ENCODE measurements around the gene PTPRM. TPM values are rescaled to one million over a fixed set of nuclear protein-coding genes. Genes with fewer than 3 reads are reported as not detected.

The PTPRM gene
- total and polyA plus RNA-seq, 2 of the 4 experiments (the other 2 are of a cell fraction), result 28.3 to 51.2 TPM

DNA sequence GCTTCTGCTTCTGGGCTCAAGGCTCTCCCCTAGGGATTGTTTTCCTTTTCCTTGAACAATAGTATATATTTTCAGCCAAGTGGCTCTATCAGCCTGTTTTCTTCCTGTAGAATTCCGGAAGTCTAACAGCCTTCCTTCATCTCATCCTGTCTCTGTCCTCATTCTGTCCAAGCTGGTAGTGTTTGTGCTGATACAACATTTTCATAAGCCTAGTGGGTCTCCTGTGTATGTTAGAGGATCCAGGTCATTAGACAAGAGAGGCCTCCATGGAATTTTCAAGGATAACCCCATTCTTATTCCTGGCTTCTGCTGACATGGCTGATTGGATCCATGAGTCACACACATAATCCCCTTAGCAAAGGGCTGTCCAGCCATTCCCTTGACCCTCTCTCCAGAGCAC, 467.6 kb downstream of the PTPRM start:
- no peak overlapping the region for H3K9ac ChIP-seq (ENCODE audit: low read depth, low read length)
- ATAC-seq (ENCODE audit: low read depth) (no peak), DNase-seq (no peak)
- no peak overlapping the region for H3K18ac ChIP-seq (ENCODE audit: low read depth, low read length)
- 0 out of 2 replicates have a peak, but pooled peaks cover 1% of the 10 kb centered on the region for H3K9me3 ChIP-seq (ENCODE audit: control insufficient read depth, insufficient read depth, low read length)
- no peak overlapping the region for H3K27ac ChIP-seq (ENCODE audit: insufficient read depth, low read length)
- WGBS, 2 experiments (ENCODE audit: extremely low coverage in 2 of 2, insufficient read length in 1 of 2), result no CpG with 5 or more reads among the region's 1 CpG
- in situ Hi-C loops (cut with MboI; ENCODE audit: low sequenced_read_pairs) (no loop called here), dilution Hi-C loops (cut with HindIII; ENCODE audit: low sequenced_read_pairs, unreplicated experiment) (no loop called here), intact Hi-C loops (cut with micrococcal nuclease) (no loop called here)
- H2AK9ac ChIP-seq (replicated peaks; ENCODE audit: low read depth, low read length, poor library complexity), result no peak overlapping the region
- H2AK5ac ChIP-seq (ENCODE audit: low read depth, low read length), result no peak overlapping the region
- no peak overlapping the region for H3K4me2 ChIP-seq (ENCODE audit: low read depth, low read length)
- H4K91ac ChIP-seq (ENCODE audit: insufficient read depth, low read depth, low read length), result no peak overlapping the region
- peaks cover 0 to 2% of the 10 kb centered on the region in 2 experiments; a peak in 2 of 4 replicates for H3K79me1 ChIP-seq (ENCODE audit: low read depth in 1 of 2, low read length in 2 of 2)
- peaks cover 2% of the 10 kb centered on the region; the same call in 1 of the 2 replicates for H3K9me1 ChIP-seq (ENCODE audit: insufficient read depth, low read length)
- H3K23ac ChIP-seq (ENCODE audit: low read depth, low read length), result no peak overlapping the region
- H4K20me1 ChIP-seq (ENCODE audit: insufficient read depth, low read length), result no peaks in the 10 kb centered on the region
- peak; percentile 27 for TF ChIP-seq MAFK (IDR thresholded peaks at IDR 0.05; ENCODE audit: low read depth, low read length)
- TF ChIP-seq, protein P1, sequence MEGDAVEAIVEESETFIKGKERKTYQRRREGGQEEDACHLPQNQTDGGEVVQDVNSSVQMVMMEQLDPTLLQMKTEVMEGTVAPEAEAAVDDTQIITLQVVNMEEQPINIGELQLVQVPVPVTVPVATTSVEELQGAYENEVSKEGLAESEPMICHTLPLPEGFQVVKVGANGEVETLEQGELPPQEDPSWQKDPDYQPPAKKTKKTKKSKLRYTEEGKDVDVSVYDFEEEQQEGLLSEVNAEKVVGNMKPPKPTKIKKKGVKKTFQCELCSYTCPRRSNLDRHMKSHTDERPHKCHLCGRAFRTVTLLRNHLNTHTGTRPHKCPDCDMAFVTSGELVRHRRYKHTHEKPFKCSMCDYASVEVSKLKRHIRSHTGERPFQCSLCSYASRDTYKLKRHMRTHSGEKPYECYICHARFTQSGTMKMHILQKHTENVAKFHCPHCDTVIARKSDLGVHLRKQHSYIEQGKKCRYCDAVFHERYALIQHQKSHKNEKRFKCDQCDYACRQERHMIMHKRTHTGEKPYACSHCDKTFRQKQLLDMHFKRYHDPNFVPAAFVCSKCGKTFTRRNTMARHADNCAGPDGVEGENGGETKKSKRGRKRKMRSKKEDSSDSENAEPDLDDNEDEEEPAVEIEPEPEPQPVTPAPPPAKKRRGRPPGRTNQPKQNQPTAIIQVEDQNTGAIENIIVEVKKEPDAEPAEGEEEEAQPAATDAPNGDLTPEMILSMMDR (conservative IDR thresholded peaks at IDR 0.05; ENCODE audit: low read depth, low read length), result no peak
- H3K56ac ChIP-seq (ENCODE audit: extremely low read depth, insufficient read depth, low read length), result no peak overlapping the region
- ChIA-PET CTCF (no interaction called here), POLR2A (ENCODE audit: unreplicated experiment) (no interaction called here)
- H3K14ac ChIP-seq (replicated peaks; ENCODE audit: low read depth, low read length), result no peak overlapping the region
- no TSS peak for BruUV-seq (replicated peaks)
- no peak overlapping the region for H3K4me3 ChIP-seq (ENCODE audit: insufficient read depth, low read depth, low read length)
- H2BK5ac ChIP-seq (ENCODE audit: low read depth, low read length, poor library complexity, severe bottlenecking), result no peak overlapping the region
- no peaks in the 10 kb centered on the region for H3K36me3 ChIP-seq (ENCODE audit: control insufficient read depth, insufficient read depth, low read length)
- no peak overlapping the region for H2BK15ac ChIP-seq (ENCODE audit: low read depth, low read length)
- H2BK120ac ChIP-seq (ENCODE audit: low read depth, low read length), result no peak overlapping the region
- no peak overlapping the region for H3K4ac ChIP-seq (ENCODE audit: low read depth, low read length)
- no peak overlapping the region for H4K8ac ChIP-seq (ENCODE audit: low read depth in 2 of 2, low read length in 2 of 2)
- no peaks in the 10 kb centered on the region for H3K4me1 ChIP-seq (ENCODE audit: control insufficient read depth, insufficient read depth, low read length)
- no peak overlapping the region for H2AFZ ChIP-seq (replicated peaks; ENCODE audit: low read length, poor library complexity)
- H4K5ac ChIP-seq (ENCODE audit: low read depth, low read length), result no peak overlapping the region
- H2BK20ac ChIP-seq (ENCODE audit: low read depth, low read length), result no peak overlapping the region
- no peaks in the 10 kb centered on the region for H3K27me3 ChIP-seq (ENCODE audit: control insufficient read depth, insufficient read depth, low read length)
